Measurements from ENCODE around the gene PCDHGC4.

PCDHGC4 gene

GRCh38 chr5:141490771-141491170, 5.9 kb downstream of the PCDHGC4 start:
- no peak for DNase-seq (ENCODE audit: low read depth)

- DNase-seq (ENCODE audit: low read depth), result no peak
Measured at GRCh38 chr5:141491323-141492167, 6.7 kb downstream of the PCDHGC4 start.

- DNase-seq (ENCODE audit: low read depth), result no peak
Measured at GRCh38 chr5:141492168-141492885, 7.5 kb downstream of the PCDHGC4 start.

- no peak for DNase-seq (ENCODE audit: low read depth)
Measured at GRCh38 chr5:141493500-141494422, 8.9 kb downstream of the PCDHGC4 start.

GRCh38 chr5:141494761-141495452, 10.1 kb downstream of the PCDHGC4 start:
- no peak for DNase-seq (ENCODE audit: low read depth)

DNA sequence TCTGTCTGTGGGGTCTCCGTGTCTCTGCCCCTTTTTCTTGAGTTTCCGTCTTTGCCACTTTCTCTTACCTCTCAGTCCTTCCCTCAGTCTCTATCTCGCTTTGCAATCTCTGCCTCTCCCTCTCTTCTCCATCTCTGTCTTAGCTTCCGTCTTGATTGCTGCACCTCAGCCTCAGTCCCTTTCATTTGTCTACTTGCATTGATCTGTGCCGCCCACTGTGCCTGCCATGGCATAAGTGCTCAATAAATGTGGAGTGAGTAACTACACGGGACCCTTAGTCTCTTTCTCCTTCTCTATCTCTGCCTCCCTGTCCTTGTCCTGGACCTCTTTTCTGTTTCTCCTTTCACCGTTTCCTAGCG, 10.6 kb downstream of the PCDHGC4 start:
- no peak for DNase-seq (ENCODE audit: low read depth)

DNA sequence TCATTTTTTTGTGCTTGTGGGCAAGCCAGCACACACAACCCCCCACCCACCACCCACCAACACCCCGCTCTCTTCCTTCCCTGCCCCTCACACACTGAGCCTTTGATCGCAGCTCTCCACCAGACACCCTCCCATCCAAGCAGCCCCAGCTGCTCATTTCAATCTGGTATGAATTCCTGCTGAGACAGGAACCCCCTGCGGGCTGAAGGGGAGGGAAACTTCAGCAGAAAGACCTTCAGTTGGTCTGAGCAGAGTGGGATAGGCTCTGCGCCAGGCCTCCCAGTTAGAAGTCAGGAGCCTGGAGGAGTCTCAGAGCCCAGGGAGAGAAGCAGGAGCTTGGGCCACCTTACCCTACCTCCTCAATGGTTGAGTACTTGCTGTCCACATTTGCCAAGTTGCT, 11.2 kb downstream of the PCDHGC4 start:
- DNase-seq (ENCODE audit: low read depth), result no peak

GRCh38 chr5:141501761-141502160, 16.9 kb downstream of the PCDHGC4 start:
- no peak for DNase-seq (ENCODE audit: low read depth)

- no peak for DNase-seq (ENCODE audit: low read depth)
Measured at GRCh38 chr5:141503681-141504080, 18.9 kb downstream of the PCDHGC4 start.

DNA sequence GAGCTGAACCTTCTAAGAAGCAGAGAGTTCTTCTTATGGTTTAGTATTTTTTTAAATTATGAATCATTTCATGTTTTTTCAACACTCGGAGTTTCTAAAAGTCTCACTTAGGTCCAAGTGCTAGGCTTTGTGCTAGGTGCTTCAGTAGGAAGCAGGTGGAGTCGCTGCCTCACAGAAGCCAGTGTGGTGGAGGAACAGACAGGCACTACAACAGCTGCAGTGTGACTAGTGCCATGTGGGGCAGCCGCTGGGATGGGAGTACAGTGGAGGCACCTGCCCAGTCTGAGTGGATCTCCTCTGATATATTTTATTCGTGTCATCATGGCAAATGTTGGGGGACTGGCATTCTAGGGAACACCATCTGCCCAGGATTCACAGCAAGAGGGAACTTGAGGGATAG, 19.4 kb downstream of the PCDHGC4 start:
- DNase-seq (ENCODE audit: low read depth), result no peak

DNA sequence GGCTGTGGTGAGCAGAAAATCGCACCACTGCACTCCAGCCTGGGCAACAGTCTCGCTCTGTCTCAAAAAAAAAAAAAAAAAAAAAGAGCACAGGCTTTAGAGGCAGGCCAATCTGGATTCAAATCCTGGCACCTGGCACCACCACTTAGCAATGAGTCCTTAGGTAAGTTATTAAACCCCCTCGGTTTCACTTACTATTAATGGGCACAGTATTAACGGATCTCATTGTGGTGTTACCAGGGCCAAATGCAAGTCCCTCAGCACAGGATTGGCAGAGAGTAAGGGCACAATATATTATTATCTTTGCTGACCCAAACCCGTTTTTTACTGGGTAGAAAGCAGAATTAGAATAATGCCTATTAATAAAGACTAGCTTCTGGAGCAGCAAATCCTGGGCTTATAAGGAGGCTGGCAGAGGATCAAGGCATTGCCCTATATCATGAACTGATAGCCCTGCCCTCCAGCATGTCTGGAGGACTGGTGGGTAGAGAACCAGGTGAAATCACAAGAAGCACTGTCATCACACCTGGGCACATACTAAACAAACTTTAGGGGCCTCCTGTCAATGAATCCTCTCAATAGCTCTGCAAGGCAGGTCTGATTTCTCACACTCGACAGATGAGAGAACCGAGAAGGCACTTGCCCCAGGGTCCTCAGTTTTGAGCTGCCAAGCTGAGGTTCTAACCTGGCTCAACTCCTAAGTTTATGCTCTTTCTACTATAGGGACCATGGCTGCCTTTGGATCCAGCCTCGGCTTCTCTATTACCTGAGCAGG, 21.7 kb downstream of the PCDHGC4 start:
- no peak for DNase-seq (ENCODE audit: low read depth)

DNA sequence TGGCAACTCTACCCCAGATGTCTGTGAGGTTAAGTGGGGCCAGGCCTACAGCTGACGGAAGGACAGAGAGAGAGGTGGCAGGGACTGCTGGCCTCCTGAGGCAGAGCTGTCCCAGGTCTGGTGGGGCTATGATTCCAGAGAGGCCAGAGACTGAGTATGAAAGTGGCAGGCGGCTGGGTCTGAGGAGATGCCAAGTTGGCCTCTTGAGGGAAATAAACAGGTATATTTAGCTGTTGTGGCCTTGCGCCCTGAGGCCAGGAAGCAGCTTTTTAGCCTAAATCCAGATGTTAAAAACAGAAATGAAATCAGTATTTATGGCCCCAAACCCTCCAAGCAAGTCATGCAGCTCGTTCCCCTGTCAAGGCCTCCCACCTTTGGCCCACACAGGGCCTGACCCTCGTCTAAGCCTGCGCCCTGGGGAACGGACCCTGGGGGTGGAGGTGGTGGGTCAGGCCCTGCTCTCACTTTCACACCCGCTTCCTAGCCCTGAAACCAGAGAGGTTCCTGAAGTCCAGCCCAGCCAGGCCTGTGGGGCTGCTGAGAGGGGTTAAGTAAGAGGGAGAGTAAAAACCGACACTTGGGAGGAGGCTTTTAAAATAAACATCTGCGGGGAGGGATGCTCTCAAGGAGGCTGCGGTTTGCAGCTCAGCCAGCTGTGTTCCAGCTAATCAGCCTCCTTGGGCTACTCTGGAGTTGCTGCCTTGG, 22.7 kb downstream of the PCDHGC4 start:
- no peak for DNase-seq (ENCODE audit: low read depth)

GRCh38 chr5:141508440-141508797, 23.6 kb downstream of the PCDHGC4 start:
- DNase-seq (ENCODE audit: low read depth), result no peak

DNA sequence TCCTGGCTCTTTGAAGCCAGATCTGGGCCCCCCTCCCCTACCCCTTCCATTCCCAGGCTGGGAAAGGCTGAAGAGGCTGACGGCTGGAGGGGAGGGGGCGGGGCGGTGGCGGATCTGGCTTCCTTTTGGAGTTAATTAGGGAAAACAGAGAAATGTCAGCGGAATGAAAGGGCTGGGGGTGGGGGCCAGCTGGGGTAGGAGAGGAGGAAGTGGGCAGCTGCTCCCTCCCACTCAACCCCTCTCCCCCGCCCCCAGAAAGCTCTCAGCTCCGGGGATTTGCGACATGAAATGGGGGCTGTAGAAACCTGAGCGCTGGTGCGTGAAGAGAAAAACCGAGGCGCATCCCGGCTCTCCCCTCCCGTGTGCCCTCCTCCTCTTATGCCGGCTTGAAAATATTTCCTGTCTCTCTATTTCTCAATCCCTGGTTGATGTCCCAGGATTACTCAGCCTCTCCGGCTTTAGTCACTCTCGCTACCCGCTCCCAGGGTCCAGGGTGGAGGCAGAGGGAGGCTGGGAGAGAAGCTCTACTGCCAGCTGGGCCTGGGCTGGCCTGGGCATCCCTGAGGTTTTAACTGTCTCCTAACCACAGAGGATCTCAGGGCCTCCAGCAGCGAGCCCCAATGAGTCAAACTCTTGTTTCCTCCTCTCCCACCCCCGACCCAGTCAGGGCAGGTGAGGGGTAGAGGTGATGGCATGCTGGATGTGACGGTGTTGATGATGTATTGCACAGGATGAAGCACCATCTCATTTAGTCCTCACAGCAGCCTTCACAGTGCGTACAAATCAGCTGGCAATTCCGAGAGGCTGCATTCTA, 24.2 kb downstream of the PCDHGC4 start:
- no peak for DNase-seq (ENCODE audit: low read depth)

DNA sequence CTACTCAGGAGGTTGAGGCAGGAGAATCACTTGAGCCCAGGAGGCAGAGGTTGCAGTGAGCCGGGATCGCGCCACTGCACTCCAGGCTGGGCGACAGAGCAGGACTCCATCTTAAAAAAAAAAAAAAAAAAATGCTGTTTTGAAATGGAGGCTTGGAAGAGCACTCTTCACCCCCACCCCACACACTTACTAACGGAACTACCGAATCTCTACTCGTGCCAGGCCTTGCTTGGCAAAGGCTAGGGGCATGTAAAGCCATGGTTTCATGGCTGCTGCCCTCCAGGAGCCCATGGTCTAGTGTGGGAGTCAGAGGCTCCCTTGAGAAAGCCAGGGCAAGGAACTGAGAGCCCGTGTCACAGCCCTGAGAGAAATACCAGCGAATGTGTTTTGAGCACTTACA, 25.3 kb downstream of the PCDHGC4 start:
- no peak for DNase-seq (ENCODE audit: low read depth)

- no peak for DNase-seq (ENCODE audit: low read depth)
Measured at GRCh38 chr5:141510850-141511601, 26.2 kb downstream of the PCDHGC4 start.

DNA sequence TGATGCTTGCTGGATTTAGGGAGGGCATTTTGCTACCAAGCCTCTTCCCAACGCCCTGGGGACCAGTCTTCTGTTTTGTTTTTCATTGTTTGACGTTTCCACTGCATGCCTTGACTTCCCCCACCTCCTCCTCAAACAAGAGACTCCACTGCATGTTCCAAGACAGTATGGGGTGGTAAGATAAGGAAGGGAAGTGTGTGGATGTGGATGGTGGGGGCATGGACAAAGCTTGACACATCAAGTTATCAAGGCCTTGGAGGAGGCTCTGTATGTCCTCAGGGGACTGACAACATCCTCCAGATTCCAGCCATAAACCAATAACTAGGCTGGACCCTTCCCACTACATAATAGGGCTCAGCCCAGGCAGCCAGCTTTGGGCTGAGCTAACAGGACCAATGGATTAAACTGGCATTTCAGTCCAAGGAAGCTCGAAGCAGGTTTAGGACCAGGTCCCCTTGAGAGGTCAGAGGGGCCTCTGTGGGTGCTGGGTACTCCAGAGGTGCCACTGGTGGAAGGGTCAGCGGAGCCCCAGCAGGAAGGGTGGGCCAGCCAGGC, 27.0 kb downstream of the PCDHGC4 start:
- DNase-seq (ENCODE audit: low read depth), result no peak

GRCh38 chr5:141512390-141512910, 27.6 kb downstream of the PCDHGC4 start:
- DNase-seq (ENCODE audit: low read depth), result peak; percentile 77
